HG02870 (cell line): Measurements from ENCODE around the gene MDN1.

Experiments used
- ATAC-seq: cut with Tn5 transposase; IDR thresholded peaks from one replicate; pipeline ENCODE4 v1.9.1; 2021; ENCODE audit warnings: mild to moderate bottlenecking, moderate library complexity; ENCODE audit not compliant: unreplicated experiment

MDN1 gene

GRCh38 chr6:89610149-89610642 lies 209.4 kb downstream of the MDN1 start:
- ATAC-seq = peak; percentile 41

- ATAC-seq = no peak
These were observed 213.7 kb downstream of the MDN1 start for GRCh38 chr6:89605861-89606260.

GRCh38 chr6:89604653-89605052 lies 214.9 kb downstream of the MDN1 start:
- ATAC-seq = no peak

GRCh38 chr6:89602166-89602565 lies 217.4 kb downstream of the MDN1 start:
- no peak for ATAC-seq

GRCh38 chr6:89599727-89600126 lies 219.9 kb downstream of the MDN1 start:
- ATAC-seq = no peak

GRCh38 chr6:89597988-89598387 lies 221.6 kb downstream of the MDN1 start:
- ATAC-seq = no peak

GRCh38 chr6:89597372-89597771 lies 222.2 kb downstream of the MDN1 start:
- no peak for ATAC-seq

GRCh38 chr6:89596484-89596883 lies 223.1 kb downstream of the MDN1 start:
- no peak for ATAC-seq

GRCh38 chr6:89596056-89596455 lies 223.5 kb downstream of the MDN1 start:
- ATAC-seq = peak; percentile 93
